ENCODE data around the gene OGFR.

DNA sequence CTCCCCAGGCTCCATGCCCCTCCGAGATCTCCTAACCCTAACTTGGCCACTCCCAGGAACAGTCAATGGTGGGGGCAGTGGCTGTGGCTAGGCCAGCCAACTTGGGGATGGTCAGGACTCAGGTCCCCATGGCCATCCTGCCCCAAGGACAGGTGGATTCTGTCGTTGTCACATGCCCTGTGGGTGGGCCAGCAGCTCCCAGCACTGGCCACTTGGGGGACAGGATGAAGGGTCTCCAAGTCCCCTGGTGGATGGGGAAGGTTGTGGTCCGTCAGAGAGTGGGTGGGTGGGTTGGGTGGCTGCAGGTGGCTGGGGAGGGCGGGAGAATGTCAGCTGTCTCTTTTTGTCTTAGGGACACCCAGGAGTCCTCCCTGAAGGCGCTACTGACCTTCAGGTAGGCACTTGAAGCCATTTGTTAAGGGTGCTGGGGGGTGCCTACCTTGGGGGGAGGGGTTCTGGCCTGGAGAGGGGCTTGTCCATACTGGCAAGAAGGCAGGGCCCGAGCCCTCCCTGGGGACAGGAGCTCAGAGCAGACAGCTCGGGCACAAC is 17.7 kb downstream of the OGFR start:
- TF ChIP-seq POLR2A (IDR thresholded peaks at IDR 0.05; ENCODE audit: borderline replicate concordance, extremely low read depth, insufficient read depth, insufficient read length), result no peak
- TF ChIP-seq, protein P1, sequence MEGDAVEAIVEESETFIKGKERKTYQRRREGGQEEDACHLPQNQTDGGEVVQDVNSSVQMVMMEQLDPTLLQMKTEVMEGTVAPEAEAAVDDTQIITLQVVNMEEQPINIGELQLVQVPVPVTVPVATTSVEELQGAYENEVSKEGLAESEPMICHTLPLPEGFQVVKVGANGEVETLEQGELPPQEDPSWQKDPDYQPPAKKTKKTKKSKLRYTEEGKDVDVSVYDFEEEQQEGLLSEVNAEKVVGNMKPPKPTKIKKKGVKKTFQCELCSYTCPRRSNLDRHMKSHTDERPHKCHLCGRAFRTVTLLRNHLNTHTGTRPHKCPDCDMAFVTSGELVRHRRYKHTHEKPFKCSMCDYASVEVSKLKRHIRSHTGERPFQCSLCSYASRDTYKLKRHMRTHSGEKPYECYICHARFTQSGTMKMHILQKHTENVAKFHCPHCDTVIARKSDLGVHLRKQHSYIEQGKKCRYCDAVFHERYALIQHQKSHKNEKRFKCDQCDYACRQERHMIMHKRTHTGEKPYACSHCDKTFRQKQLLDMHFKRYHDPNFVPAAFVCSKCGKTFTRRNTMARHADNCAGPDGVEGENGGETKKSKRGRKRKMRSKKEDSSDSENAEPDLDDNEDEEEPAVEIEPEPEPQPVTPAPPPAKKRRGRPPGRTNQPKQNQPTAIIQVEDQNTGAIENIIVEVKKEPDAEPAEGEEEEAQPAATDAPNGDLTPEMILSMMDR (IDR thresholded peaks at IDR 0.05 in 2 of 3, conservative IDR thresholded peaks at IDR 0.05 in 1 of 3; ENCODE audit: borderline replicate concordance in 1 of 3, insufficient read depth in 1 of 3, low read depth in 2 of 3, low read length in 2 of 3), result peak in 1 of 3 experiments; percentile 20; a peak in 1 of 6 replicates
- no peak for TF ChIP-seq POLR2AphosphoS5 (IDR thresholded peaks at IDR 0.05; ENCODE audit: low read depth, low read length)
- TF ChIP-seq YY1 (IDR thresholded peaks at IDR 0.05; ENCODE audit: extremely low read depth, insufficient replicate concordance, low read depth, low read length), result no peak
- TF ChIP-seq, protein P2, sequence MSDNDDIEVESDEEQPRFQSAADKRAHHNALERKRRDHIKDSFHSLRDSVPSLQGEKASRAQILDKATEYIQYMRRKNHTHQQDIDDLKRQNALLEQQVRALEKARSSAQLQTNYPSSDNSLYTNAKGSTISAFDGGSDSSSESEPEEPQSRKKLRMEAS (IDR thresholded peaks at IDR 0.05), result no peak
- no peak for TF ChIP-seq RAD21 (IDR thresholded peaks at IDR 0.05; ENCODE audit: low read depth)
- TF ChIP-seq ZFX (IDR thresholded peaks at IDR 0.05), result no peak
- no peak for TF ChIP-seq EZH2 (IDR thresholded peaks at IDR 0.05)

Measured in HCT116 (cell line).